ENCODE data around the gene CLCN5.

DNA sequence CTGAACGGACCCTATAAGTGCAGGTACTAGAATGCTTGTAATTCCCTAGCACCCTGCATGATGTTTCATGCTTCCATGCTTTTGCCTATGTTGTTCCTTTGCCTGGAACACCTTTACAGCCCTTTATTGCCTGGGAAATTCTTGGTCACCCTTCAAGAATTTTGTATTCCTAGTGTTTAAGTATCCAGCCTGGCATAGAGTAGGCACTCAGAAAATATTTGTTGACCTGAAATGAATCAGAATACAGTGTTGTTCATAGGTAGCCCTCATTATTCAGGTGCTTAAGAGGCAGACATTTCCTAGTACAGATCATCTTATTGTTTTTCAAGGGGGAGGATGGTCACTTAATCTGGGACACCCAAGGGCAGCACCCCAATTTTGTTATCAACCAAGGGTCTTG, 203.1 kb downstream of the CLCN5 start:
- TF ChIP-seq CTCF (IDR thresholded peaks at IDR 0.05; ENCODE audit: low read depth, low read length) (no peak), POLR2A (IDR thresholded peaks at IDR 0.05; ENCODE audit: extremely low read depth, insufficient read length) (no peak), MAX (IDR thresholded peaks at IDR 0.05; ENCODE audit: low read depth, low read length) (no peak)

Measured in NB4 (cell line).